A673 (cell line): Measurements from ENCODE around the gene IGF2.

Experiments
- CTCF ChIP-seq: fragments of 300-800, 200-600 bp; sonication (generic); conservative IDR thresholded peaks from 2 replicates; pipeline ENCODE4 v1.5.1; 2017; ENCODE audit warnings: low read depth, mild to moderate bottlenecking, antibody characterized with exemption, low read length, moderate library complexity, mixed read lengths
- EZH2 ChIP-seq: fragments of 200-600 bp; sonication (generic); IDR thresholded peaks from 2 replicates; pipeline ENCODE4 v1.6.1; 2017; ENCODE audit warnings: borderline replicate concordance, low read depth, mild to moderate bottlenecking, mixed read lengths, antibody characterized with exemption, low read length; ENCODE audit not compliant: poor library complexity, severe bottlenecking

- TF ChIP-seq CTCF (no peak), EZH2 (no peak)
Measured at GRCh38 chr11:2185324-2186085, 46.3 kb upstream of the IGF2 start.
